ENCODE results near the gene PCDHGB7. TPM values are rescaled to one million over a fixed set of nuclear protein-coding genes. Genes with fewer than 3 reads are reported as not detected.
"Not testable (repeated sequence)": the region's sequence is repeated elsewhere in the genome, so short reads cannot be mapped to it uniquely, and the experiment has no call there.

PCDHGB7 gene
- total and polyA plus RNA-seq, 3 donors from 2014 or later, result 6.6 to 18.1 (median 15.3) TPM

- 7 to 14% methylated on average over 3 to 37 of the region's 37 CpGs for WGBS, 2 donors
- H3K4me3 ChIP-seq, result peak overlapping the region; percentile 26 to 38
- no peaks in the 10 kb centered on the region for H3K36me3 ChIP-seq (ENCODE audit: low read depth, missing control alignments)
- H3K27me3 ChIP-seq, result no peaks in the 10 kb centered on the region
- no peak for TF ChIP-seq CTCF (IDR thresholded peaks at IDR 0.05)
- no peak for TF ChIP-seq POLR2A (IDR thresholded peaks at IDR 0.05)
- no peak for DNase-seq
- H3K27ac ChIP-seq, result no peak overlapping the region
- intact Hi-C loops (cut with DNase I; ENCODE audit: low total_unique reads), result no loop called here
- H3K9me3 ChIP-seq, result no peaks in the 10 kb centered on the region
- no peaks in the 10 kb centered on the region for H3K4me1 ChIP-seq
Measured at GRCh38 chr5:141431286-141431685, 13.8 kb downstream of the PCDHGB7 start.

- intact Hi-C loops (cut with DNase I; ENCODE audit: low total_unique reads); H3K9me3 ChIP-seq; H3K4me1 ChIP-seq; H3K36me3 ChIP-seq (ENCODE audit: low read depth, missing control alignments); H3K27me3 ChIP-seq; DNase-seq; H3K4me3 ChIP-seq; H3K27ac ChIP-seq: not testable (repeated sequence)
- 24 to 26% methylated on average over 5 to 38 of the region's 38 CpGs for WGBS, 2 donors
Measured at GRCh38 chr5:141432308-141432707, 14.8 kb downstream of the PCDHGB7 start.

GRCh38 chr5:141432726-141433125 is 15.2 kb downstream of the PCDHGB7 start:
- 16 to 29% methylated on average over 19 to 29 of the region's 29 CpGs for WGBS, 2 donors
- H3K27ac ChIP-seq; H3K4me1 ChIP-seq; H3K27me3 ChIP-seq; H3K36me3 ChIP-seq (ENCODE audit: low read depth, missing control alignments); H3K9me3 ChIP-seq; intact Hi-C loops (cut with DNase I; ENCODE audit: low total_unique reads); DNase-seq; H3K4me3 ChIP-seq: not testable (repeated sequence)

GRCh38 chr5:141434006-141434405 is 16.5 kb downstream of the PCDHGB7 start:
- Histone ChIP-seq H3K4me1 (no peaks in the 10 kb centered on the region), H3K27me3 (no peaks in the 10 kb centered on the region), H3K9me3 (no peaks in the 10 kb centered on the region), H3K4me3 (no peak overlapping the region), H3K27ac (no peak overlapping the region), H3K36me3 (ENCODE audit: low read depth, missing control alignments) (no peaks in the 10 kb centered on the region)
- intact Hi-C loops (cut with DNase I; ENCODE audit: low total_unique reads), result no loop called here
- TF ChIP-seq POLR2A (IDR thresholded peaks at IDR 0.05), result no peak
- TF ChIP-seq CTCF (IDR thresholded peaks at IDR 0.05), result no peak
- WGBS, 2 donors, result 58 to 76% methylated on average over 2 of the region's 2 CpGs
- no peak for DNase-seq

GRCh38 chr5:141437221-141437620 is 19.7 kb downstream of the PCDHGB7 start:
- Histone ChIP-seq H3K27ac (no peak overlapping the region), H3K4me3 (no peak overlapping the region), H3K4me1 (no peaks in the 10 kb centered on the region), H3K9me3 (no peaks in the 10 kb centered on the region), H3K36me3 (ENCODE audit: low read depth, missing control alignments) (no peaks in the 10 kb centered on the region), H3K27me3 (no peaks in the 10 kb centered on the region)
- intact Hi-C loops (cut with DNase I; ENCODE audit: low total_unique reads), result no loop called here
- DNase-seq, result no peak
- TF ChIP-seq CTCF (IDR thresholded peaks at IDR 0.05) (no peak), POLR2A (IDR thresholded peaks at IDR 0.05) (no peak)
- 83 to 86% methylated on average over 2 of the region's 2 CpGs for WGBS, 2 donors

GRCh38 chr5:141439411-141440141 is 22.1 kb downstream of the PCDHGB7 start:
- H3K36me3 ChIP-seq (ENCODE audit: low read depth, missing control alignments), result no peaks in the 10 kb centered on the region
- intact Hi-C loops (cut with DNase I; ENCODE audit: low total_unique reads), result no loop called here
- no peak overlapping the region for H3K4me3 ChIP-seq
- no peaks in the 10 kb centered on the region for H3K4me1 ChIP-seq
- no peaks in the 10 kb centered on the region for H3K27me3 ChIP-seq
- H3K9me3 ChIP-seq, result no peaks in the 10 kb centered on the region
- no peak overlapping the region for H3K27ac ChIP-seq
- TF ChIP-seq POLR2A (IDR thresholded peaks at IDR 0.05), result no peak
- TF ChIP-seq CTCF (IDR thresholded peaks at IDR 0.05), result no peak
- WGBS, 2 donors, result 72 to 75% methylated on average over 10 of the region's 10 CpGs
- DNase-seq, result no peak
